Thyroid gland (tissue), 4 donors: ENCODE measurements around the gene FBRSL1. TPM values are rescaled to one million over a fixed set of nuclear protein-coding genes. Genes with fewer than 3 reads are reported as not detected.

Source experiments
- DNase-seq, 2 donors: peaks; one replicate each; pipeline ENCODE4 v3.0.0-alpha.2; 2019
- H3K27ac ChIP-seq, 3 donors: fragments of 200-600 bp; sonication (generic); 1 replicate in 2 of 3; 2 replicates in 1 of 3; pipeline ENCODE4 v1.5.1; 2016 to 2019; ENCODE audit warnings: mild to moderate bottlenecking in 1 of 3, moderate library complexity in 1 of 3
- H3K27me3 ChIP-seq: fragments of 200-600 bp; sonication (generic); one replicate; pipeline ENCODE4 v1.5.1; 2019
- H3K36me3 ChIP-seq, 2 donors: fragments of 200-600 bp; sonication (generic); one replicate each; pipeline ENCODE4 v1.5.1; 2016 to 2019
- H3K4me1 ChIP-seq, 2 donors: fragments of 200-600 bp; sonication (generic); one replicate each; pipeline ENCODE4 v1.5.1; 2017 to 2019
- H3K4me3 ChIP-seq, 3 donors: fragments of 200-600 bp; sonication (generic); replicated peaks in 1 of 3; 1 replicate in 2 of 3; 2 replicates in 1 of 3; pipeline ENCODE4 v1.5.1; 2016; ENCODE audit warnings: mild to moderate bottlenecking in 1 of 3
- H3K9me3 ChIP-seq: fragments of 200-600 bp; sonication (generic); one replicate; pipeline ENCODE4 v1.5.1; 2017
- CTCF ChIP-seq, 6 experiments: fragments of 200-600 bp in 3 of 6; fragments of 450-650 bp in 3 of 6; sonication (generic) in 3 of 6; IDR thresholded peaks; one replicate each; pipeline ENCODE4 v1.5.1; 2016 to 2019; ENCODE audit warnings: antibody characterized with exemption in 6 of 6, mild to moderate bottlenecking in 2 of 6, inconsistent platforms in 1 of 6, moderate library complexity in 1 of 6
- POLR2A ChIP-seq, 2 donors: fragments of 450-650 bp; IDR thresholded peaks; one replicate each; pipeline ENCODE4 v1.6.1; 2017; ENCODE audit warnings: antibody characterized with exemption in 2 of 2, mild to moderate bottlenecking in 2 of 2, moderate library complexity in 1 of 2
- WGBS, 2 donors: methylation state at CpG; one replicate each; pipeline ENCODE4 v1.1.5; 2017; 5-methylcytosine and 5-hydroxymethylcytosine counted together
- intact Hi-C: fragments of 100-400 bp; cut with DNase I; formaldehyde crosslinking; loops from one replicate; pipeline ENCODE4 v1.15.1; 2023
- total RNA-seq, 4 donors: library from RNA; depleted of rRNA; stranded (reverse); fragments of >200 nt; gene quantifications; one replicate each; pipeline ENCODE4 v1.2.3, GENCODE V29; 2016

Gene FBRSL1
- total RNA-seq, 4 donors from 2014 or later = 9.2 to 19.7 (median 12.0) TPM

GRCh38 chr12:132518354-132518992 lies 28.5 kb downstream of the FBRSL1 start:
- no peak for DNase-seq
- intact Hi-C loops = no loop called here
- no peaks in the 10 kb centered on the region for H3K36me3 ChIP-seq
- WGBS, 2 donors = 94 to 97% methylated on average over 7 of the region's 7 CpGs
- H3K4me3 ChIP-seq = no peak overlapping the region
- H3K4me1 ChIP-seq = peaks cover 36 to 37% of the 10 kb centered on the region in 2 donors
- H3K27me3 ChIP-seq = no peaks in the 10 kb centered on the region
- no peak overlapping the region for H3K27ac ChIP-seq
- TF ChIP-seq POLR2A (IDR thresholded peaks at IDR 0.05) = no peak
- no peak for TF ChIP-seq CTCF (IDR thresholded peaks at IDR 0.05)
- H3K9me3 ChIP-seq = no peaks in the 10 kb centered on the region

- no peak for TF ChIP-seq CTCF (IDR thresholded peaks at IDR 0.05)
- no peak for TF ChIP-seq POLR2A (IDR thresholded peaks at IDR 0.05)
- H3K4me1 ChIP-seq = peaks cover 50 to 54% of the 10 kb centered on the region in 2 donors
- H3K4me3 ChIP-seq = no peak overlapping the region
- H3K36me3 ChIP-seq = no peaks in the 10 kb centered on the region
- no peak overlapping the region for H3K27ac ChIP-seq
- peak in 1 of 2 donors; percentile 88 for DNase-seq
- H3K9me3 ChIP-seq = no peaks in the 10 kb centered on the region
- WGBS, 2 donors = 34 to 60% methylated on average over 6 to 10 of the region's 17 CpGs
- intact Hi-C loops = loop anchor here (5.0 kb wide), 1 partner anchor 103 kb away; no protein-coding TSS in a partner anchor
- no peaks in the 10 kb centered on the region for H3K27me3 ChIP-seq
These were observed 30.7 kb downstream of the FBRSL1 start for GRCh38 chr12:132520421-132521199.

GRCh38 chr12:132521200-132521580 lies 31.2 kb downstream of the FBRSL1 start:
- peak in 1 of 2 donors; percentile 78 for DNase-seq
- TF ChIP-seq POLR2A (IDR thresholded peaks at IDR 0.05) = no peak
- no peak for TF ChIP-seq CTCF (IDR thresholded peaks at IDR 0.05)
- Histone ChIP-seq H3K27me3 (no peaks in the 10 kb centered on the region), H3K4me1 (peaks cover 50 to 54% of the 10 kb centered on the region in 2 donors), H3K4me3 (no peak overlapping the region), H3K9me3 (no peaks in the 10 kb centered on the region), H3K27ac (no peak overlapping the region), H3K36me3 (no peaks in the 10 kb centered on the region)
- intact Hi-C loops = loop anchor here (5.0 kb wide), 1 partner anchor 104 kb away; no protein-coding TSS in a partner anchor
- WGBS, 2 donors = 63% methylated on average over 12 of the region's 15 CpGs; no CpG with 5 or more reads in 1 of the 2 donors

GRCh38 chr12:132521712-132522292 lies 31.9 kb downstream of the FBRSL1 start:
- H3K4me3 ChIP-seq = no peak overlapping the region
- intact Hi-C loops = loop anchor here (5.0 kb wide), 1 partner anchor 105 kb away; no protein-coding TSS in a partner anchor
- peaks cover 50 to 54% of the 10 kb centered on the region in 2 donors for H3K4me1 ChIP-seq
- peak in 1 of 2 donors; percentile 13 for DNase-seq
- 76 to 91% methylated on average over 12 to 18 of the region's 27 CpGs for WGBS, 2 donors
- H3K27me3 ChIP-seq = no peaks in the 10 kb centered on the region
- H3K9me3 ChIP-seq = no peaks in the 10 kb centered on the region
- TF ChIP-seq POLR2A (IDR thresholded peaks at IDR 0.05) (no peak), CTCF (IDR thresholded peaks at IDR 0.05) (no peak)
- H3K27ac ChIP-seq = no peak overlapping the region
- H3K36me3 ChIP-seq = no peaks in the 10 kb centered on the region
